ENCODE results near the gene COL10A1.

Gene COL10A1

GRCh38 chr6:116083052-116083451, 42.9 kb downstream of the COL10A1 start:
- DNase-seq (ENCODE audit: low spot score) = no peak

DNA sequence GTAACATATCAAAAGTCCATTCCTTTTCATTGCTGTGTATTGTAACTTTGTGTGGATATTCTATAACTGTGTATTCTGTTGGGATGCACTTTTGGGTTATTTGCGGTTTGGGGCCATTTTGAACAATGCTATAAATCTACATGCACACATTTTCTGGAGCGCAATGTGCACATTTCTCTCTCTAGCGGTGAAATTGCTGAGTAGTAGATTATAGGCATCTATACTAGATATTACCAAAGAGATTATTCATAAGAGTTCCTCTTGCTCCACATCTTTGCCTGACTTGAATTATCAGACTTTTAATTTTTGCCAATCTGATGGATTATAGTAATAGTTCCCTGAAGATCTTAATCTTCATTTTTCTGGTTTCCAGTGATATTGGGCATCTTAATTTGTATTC, 47.0 kb downstream of the COL10A1 start:
- no peak for DNase-seq (ENCODE audit: low spot score)

- DNase-seq (ENCODE audit: low spot score) = no peak
Observed at GRCh38 chr6:116078522-116078921, 47.4 kb downstream of the COL10A1 start.

DNA sequence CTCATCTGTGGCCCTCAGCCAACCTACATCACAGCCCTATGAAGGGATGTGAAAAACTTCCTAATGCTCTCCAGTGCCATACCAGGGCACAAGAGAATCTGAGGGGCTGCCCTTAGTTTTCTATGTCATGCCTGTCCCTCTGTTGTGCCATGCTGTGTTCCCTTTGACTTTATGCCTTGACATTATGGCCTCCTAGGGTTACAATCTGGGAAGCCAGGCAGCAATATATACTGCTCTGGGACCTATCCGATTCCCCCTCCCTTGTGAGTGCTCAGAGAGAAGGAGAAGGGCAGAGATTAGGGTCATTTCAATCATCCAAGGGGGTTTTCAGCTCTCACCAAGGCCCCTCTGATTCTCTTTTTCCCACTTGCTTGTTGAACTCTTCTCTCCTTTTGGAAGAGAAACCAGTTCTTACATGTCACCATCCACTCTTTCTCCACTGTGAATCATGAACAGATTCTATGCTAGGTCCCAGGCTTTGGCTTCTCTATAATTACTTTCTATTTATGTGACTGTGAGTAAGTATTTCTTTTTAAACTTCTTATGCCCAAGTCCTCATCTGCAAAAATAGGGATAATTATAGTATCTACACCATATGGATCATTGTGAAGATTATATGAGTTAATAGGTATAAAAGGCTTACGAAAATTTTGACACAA, 51.1 kb downstream of the COL10A1 start:
- no peak for DNase-seq (ENCODE audit: low spot score)

DNA sequence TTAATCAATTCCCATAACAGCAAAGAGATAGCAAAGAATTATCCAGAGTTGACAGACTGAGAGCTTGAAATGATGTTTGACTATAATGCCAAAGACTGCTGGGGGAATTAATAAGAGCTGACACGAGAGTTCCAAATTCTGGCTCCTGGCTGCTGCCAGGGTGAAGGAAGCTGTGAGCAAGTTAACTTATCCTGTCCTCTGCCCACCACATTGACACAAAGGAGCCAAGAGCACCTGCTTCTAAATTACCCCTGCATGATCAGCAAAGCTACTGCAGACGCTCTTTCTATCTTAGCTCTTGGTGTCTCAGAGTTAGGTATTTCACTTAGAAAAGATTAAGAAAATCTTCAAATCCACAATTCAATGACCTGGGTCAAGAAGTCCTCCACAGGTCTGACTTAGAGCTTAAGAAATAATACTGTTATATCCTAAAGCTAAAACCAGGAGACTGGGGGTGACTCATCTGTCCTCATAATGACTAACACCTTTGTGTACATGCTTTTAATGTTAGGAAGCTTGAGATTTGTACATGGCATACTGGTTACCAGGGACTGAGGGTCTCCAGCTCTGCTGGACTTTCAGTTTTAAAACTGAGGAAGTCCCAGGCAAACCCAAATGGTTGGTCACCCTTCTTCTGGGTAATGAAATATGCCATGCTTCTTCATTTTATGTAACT, 52.0 kb downstream of the COL10A1 start:
- no peak for DNase-seq (ENCODE audit: low spot score)

- DNase-seq (ENCODE audit: low spot score) = no peak
Observed at GRCh38 chr6:116072368-116072767, 53.6 kb downstream of the COL10A1 start.

GRCh38 chr6:116070616-116071389, 55.1 kb downstream of the COL10A1 start:
- DNase-seq (ENCODE audit: low spot score) = no peak

DNA sequence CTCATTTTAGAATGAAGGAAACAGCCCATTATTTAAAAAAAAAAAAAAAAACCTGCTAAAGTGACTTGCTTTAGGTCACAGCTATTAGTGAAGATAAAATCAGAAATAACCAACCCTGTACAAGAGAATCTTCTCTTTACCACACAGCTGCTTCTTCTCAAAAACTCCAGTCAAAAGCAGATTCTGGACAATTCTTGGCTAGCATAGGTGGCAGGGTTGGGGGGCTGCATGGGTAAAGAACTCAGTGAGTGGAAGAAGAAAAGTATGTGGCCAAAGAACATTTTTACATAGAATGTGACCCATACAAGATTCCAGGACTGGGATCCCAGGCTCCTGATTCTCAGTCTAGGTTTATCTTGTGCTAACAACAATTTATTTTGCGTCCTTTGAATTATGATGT, 55.8 kb downstream of the COL10A1 start:
- DNase-seq (ENCODE audit: low spot score) = no peak

Data from hepatic stellate cell (primary cell).